HPDE6-E6E7 (cell line): Measurements from ENCODE around the gene MCRIP2.
A peak's percentile ranks its signal among the peaks of the same experiment; 100 is the strongest.

Source experiments
- DNase-seq: peaks from one replicate; pipeline ENCODE4 v3.0.0; 2011; ENCODE audit warnings: missing footprints; ENCODE audit errors: extremely low spot score

The MCRIP2 gene

GRCh38 chr16:648071-648780, 6.6 kb downstream of the MCRIP2 start:
- DNase-seq: peak; percentile 56

- peak; percentile 90 for DNase-seq
Observed at GRCh38 chr16:648781-649589, 7.4 kb downstream of the MCRIP2 start, which contains the start of gene WDR90. Gene WDR90 (plus strand): TSS chr16:649365. CDS start chr16:649417, 52 bp downstream.

GRCh38 chr16:649631-650030, 8.0 kb downstream of the MCRIP2 start:
- no peak for DNase-seq

GRCh38 chr16:651844-652243, 10.2 kb downstream of the MCRIP2 start:
- no peak for DNase-seq

GRCh38 chr16:652454-653305, 11.1 kb downstream of the MCRIP2 start:
- DNase-seq: no peak

GRCh38 chr16:654034-654433, 12.4 kb downstream of the MCRIP2 start:
- no peak for DNase-seq

- no peak for DNase-seq
Observed at GRCh38 chr16:657487-657886, 15.9 kb downstream of the MCRIP2 start.

- no peak for DNase-seq
Observed at GRCh38 chr16:658679-659571, 17.3 kb downstream of the MCRIP2 start.

GRCh38 chr16:659618-660017, 18.0 kb downstream of the MCRIP2 start:
- DNase-seq: no peak

- no peak for DNase-seq
Observed at GRCh38 chr16:660132-660458, 18.5 kb downstream of the MCRIP2 start.

GRCh38 chr16:660459-661183, 19.0 kb downstream of the MCRIP2 start:
- no peak for DNase-seq

- DNase-seq: no peak
Observed at GRCh38 chr16:661184-661821, 19.7 kb downstream of the MCRIP2 start.

GRCh38 chr16:662095-662494, 20.5 kb downstream of the MCRIP2 start:
- no peak for DNase-seq

GRCh38 chr16:662597-662996, 21.0 kb downstream of the MCRIP2 start:
- no peak for DNase-seq

GRCh38 chr16:666572-666971, 24.9 kb downstream of the MCRIP2 start:
- DNase-seq: no peak

- no peak for DNase-seq
Observed at GRCh38 chr16:667113-667779, 25.6 kb downstream of the MCRIP2 start.

- peak; percentile 76 for DNase-seq
Observed at GRCh38 chr16:667780-668518, 26.3 kb downstream of the MCRIP2 start, which contains the start of gene RHOT2. Gene RHOT2 (plus strand): TSS chr16:668132. CDS start chr16:668200, 68 bp downstream.

GRCh38 chr16:668519-669171, 27.0 kb downstream of the MCRIP2 start:
- DNase-seq: no peak
